H1 (cell line): ENCODE measurements around the gene POLR1G. TPM values are rescaled to one million over a fixed set of nuclear protein-coding genes. Genes with fewer than 3 reads are reported as not detected.

Experiments used
- ASH2L ChIP-seq: fragments of 200-600, 300-600 bp; sonication (generic); IDR thresholded peaks from one replicate; pipeline ENCODE4 v1.7.1; 2017; ENCODE audit warnings: low read length
- CEBPB ChIP-seq: IDR thresholded peaks from 2 replicates; pipeline ENCODE4 v1.6.1; 2012; ENCODE audit warnings: low read depth, low read length
- CHD2 ChIP-seq: IDR thresholded peaks from 2 replicates; pipeline ENCODE4 v1.6.1; 2012; ENCODE audit warnings: low read length, improper control_type of control experiment
- CREB1 ChIP-seq: IDR thresholded peaks from 2 replicates; pipeline ENCODE4 v1.6.1; 2012; ENCODE audit warnings: inconsistent platforms
- HDAC2 ChIP-seq, 2 experiments: fragments of 300-600 bp in 1 of 2; sonication (generic) in 1 of 2; IDR thresholded peaks; 2 replicates each; pipeline ENCODE4 v1.6.1; 2011 to 2012; ENCODE audit warnings: low read depth in 2 of 2, low read length in 2 of 2, mild to moderate bottlenecking in 2 of 2, moderate library complexity in 2 of 2, borderline replicate concordance in 1 of 2, inconsistent platforms in 1 of 2
- HDAC6 ChIP-seq: IDR thresholded peaks from one replicate; pipeline ENCODE4 v1.7.1; 2012; ENCODE audit warnings: low read depth, mild to moderate bottlenecking, inconsistent platforms, low read length, moderate library complexity
- KDM4A ChIP-seq: IDR thresholded peaks from one replicate; pipeline ENCODE4 v1.7.1; 2012; ENCODE audit warnings: low read depth, mild to moderate bottlenecking, moderate library complexity, low read length, inconsistent platforms; ENCODE audit not compliant: severe bottlenecking
- NANOG ChIP-seq: IDR thresholded peaks from 2 replicates; pipeline ENCODE4 v1.6.1; 2011; ENCODE audit warnings: low read length, low read depth, mild to moderate bottlenecking, inconsistent platforms; ENCODE audit not compliant: insufficient read depth, poor library complexity, severe bottlenecking
- POLR2A ChIP-seq, 2 experiments: IDR thresholded peaks; 1 replicate in 1 of 2; 2 replicates in 1 of 2; pipeline ENCODE4 v1.6.1; 2011; ENCODE audit warnings: low read depth in 2 of 2, low read length in 2 of 2, mild to moderate bottlenecking in 2 of 2; ENCODE audit errors: control extremely low read depth in 1 of 2
- POU5F1 ChIP-seq: IDR thresholded peaks from 2 replicates; pipeline ENCODE4 v1.6.1; 2011; ENCODE audit warnings: low read depth, mild to moderate bottlenecking, low read length, moderate library complexity
- RNF2 ChIP-seq: fragments of 200-900, 300-1000 bp; sonication (generic); IDR thresholded peaks from 2 replicates; pipeline ENCODE4 v1.7.1; 2016; ENCODE audit warnings: borderline replicate concordance, low read depth, mild to moderate bottlenecking, antibody characterized with exemption, low read length; ENCODE audit not compliant: poor library complexity, severe bottlenecking; ENCODE audit errors: missing control alignments
- SAP30 ChIP-seq: fragments of 300-600 bp; sonication (generic); IDR thresholded peaks from 2 replicates; pipeline ENCODE4 v1.7.1; 2012; ENCODE audit warnings: low read length, moderate library complexity, mild to moderate bottlenecking, inconsistent platforms; ENCODE audit not compliant: insufficient read depth, insufficient replicate concordance
- SIX5 ChIP-seq: IDR thresholded peaks from 2 replicates; pipeline ENCODE4 v1.6.1; 2011; ENCODE audit warnings: mild to moderate bottlenecking, low read depth, low read length
- ZNF274 ChIP-seq: IDR thresholded peaks from 2 replicates; pipeline ENCODE4 v1.7.0; 2012; ENCODE audit warnings: low read length, borderline replicate concordance; ENCODE audit errors: extremely low read depth
- polyA plus RNA-seq, 7 experiments: library from polyadenylated mRNA; depleted of rRNA in 3 of 7; stranded (reverse) in 5 of 7; unstranded in 2 of 7; fragments of >200 nt in 5 of 7; fragments of 200-250 nt in 2 of 7; gene quantifications; 1 replicate in 5 of 7; 2 replicates in 1 of 7; 4 replicates in 1 of 7; pipeline versions ENCODE4 v1.2.1 to v1.2.3, GENCODE V29; 2011 to 2013; ENCODE audit warnings: missing spikeins in 2 of 7, mixed read lengths in 2 of 7
- total RNA-seq: library from RNA; stranded (reverse); fragmentation: NEBNext Ultra II Directional; extraction: Animal tissue kit (Norgen Biotek cat#: 25700); gene quantifications from 2 replicates; pipeline ENCODE4 v1.2.1, GENCODE V29; 2021

Gene POLR1G
- total and polyA plus RNA-seq, 2 of the 8 experiments (the other 6 are each of a cell fraction or from before 2014, with no cell fraction given), result 16.8 to 34.8 TPM

DNA sequence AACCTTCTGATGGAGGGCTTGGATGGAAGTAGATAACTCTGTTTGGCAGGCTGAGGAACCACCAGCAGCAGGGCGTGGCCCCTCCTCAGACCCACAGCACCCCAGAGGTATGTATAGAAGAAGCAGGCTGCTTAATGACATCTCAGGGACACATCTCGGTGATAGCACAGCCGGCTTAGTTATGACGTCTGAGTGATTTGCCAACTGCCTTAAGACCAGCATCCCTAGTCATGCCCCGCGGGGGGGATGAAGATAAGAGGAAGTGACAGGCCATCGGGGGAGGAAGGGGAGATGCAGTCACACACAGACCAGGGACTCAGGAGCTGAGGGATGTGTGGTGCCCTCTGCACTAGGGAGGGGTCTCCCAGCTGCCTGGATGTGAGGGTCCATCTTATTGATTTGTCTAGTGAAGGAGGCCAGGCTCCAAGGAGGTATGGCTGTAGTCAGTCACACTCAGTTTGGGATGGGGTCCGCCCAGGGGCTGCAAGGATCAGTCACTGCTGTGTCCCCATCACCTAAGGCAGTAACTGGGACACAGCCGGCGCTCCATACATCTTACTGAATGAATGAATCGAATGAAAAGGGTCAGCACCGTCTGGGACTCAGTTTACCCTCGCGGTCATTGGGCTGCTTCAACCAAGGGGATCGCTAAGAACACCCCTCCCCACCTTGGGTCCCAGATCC, 36.5 kb downstream of the POLR1G start (continued):
- TF ChIP-seq NANOG (no peak), HDAC6 (no peak), HDAC2 (IDR thresholded peaks at IDR 0.05; ENCODE audit: borderline replicate concordance in 1 of 2, low read depth in 2 of 2, low read length in 2 of 2) (peak in 1 of 2 experiments; percentile 12; a peak in 1 of 4 replicates), KDM4A (peak; percentile 35), SAP30 (no peak), ZNF274 (no peak), POU5F1 (no peak), CEBPB (no peak), SIX5 (no peak), CREB1 (no peak), ASH2L (peak; percentile 33), POLR2A (IDR thresholded peaks at IDR 0.05; ENCODE audit: control extremely low read depth in 1 of 2, low read depth in 2 of 2, low read length in 2 of 2) (no peak), RNF2 (no peak), CHD2 (no peak)
